K562 (cell line): ENCODE results near the gene IGSF9. TPM values are rescaled to one million over a fixed set of nuclear protein-coding genes. Genes with fewer than 3 reads are reported as not detected.

Experiments
- ATAC-seq: fragments of 200-7000 bp; cut with Tn5 transposase; 3 replicates; pipeline ENCODE4 v1.9.1; 2020; ENCODE audit warnings: moderate library complexity
- BruUV-seq: library from RNA; stranded (reverse); fragments of 400-500 nt; replicated peaks from 2 replicates; lab custom pipeline; 2021; lab: Mats Ljungman, UMichigan
- CTCF ChIA-PET: fragments of 300-600 bp; formaldehyde crosslinking; extraction: SDS; loops from one replicate; lab custom pipeline; 2021; ENCODE audit warnings: low intra/inter-chr PET ratio; lab: Yijun Ruan, JAX
- POLR2A ChIA-PET: fragments of 300-600, 350-650 bp; sonication (Branson Sonifier 250); formaldehyde crosslinking; extraction: SDS; loops from one replicate; lab custom pipeline; 2021; ENCODE audit warnings: antibody characterized with exemption, inconsistent platforms; lab: Yijun Ruan, JAX
- DNase-seq, 4 experiments: peaks; one replicate each; pipeline versions ENCODE4 v3.0.0 to v3.0.0-alpha.2; 2011 to 2018; ENCODE audit warnings: low spot score in 3 of 4, mixed read lengths in 3 of 4; ENCODE audit errors: extremely low read depth in 1 of 4
- FAIRE-seq: peaks from 2 replicates; lab custom pipeline; 2011; peaks lifted over from hg19 to GRCh38; lab: Jason Lieb, UNC
- H2AFZ ChIP-seq: 2 replicates; pipeline ENCODE4 v1.6.0; 2011; ENCODE audit warnings: low read depth, low read length, control low read depth, inconsistent platforms
- H3K27ac ChIP-seq: fragments of 200-600 bp; 3 replicates; pipeline ENCODE4 v1.8.0; 2011; ENCODE audit warnings: low read depth, mild to moderate bottlenecking, control low read depth, inconsistent platforms, low read length, moderate library complexity, mixed read lengths; ENCODE audit errors: extremely low read depth
- H3K27me3 ChIP-seq, 2 experiments: fragments of 300-600 bp in 1 of 2; 2 replicates in 1 of 2; 3 replicates in 1 of 2; pipeline versions ENCODE4 v1.6.0 to v1.8.0; 2011; ENCODE audit warnings: inconsistent platforms in 2 of 2, low read length in 2 of 2, mild to moderate bottlenecking in 1 of 2, mixed read lengths in 1 of 2, moderate library complexity in 1 of 2; ENCODE audit not compliant: control insufficient read depth in 2 of 2, insufficient read depth in 2 of 2
- H3K36me3 ChIP-seq: fragments of 300-600 bp; 3 replicates; pipeline ENCODE4 v1.8.0; 2011; ENCODE audit warnings: mild to moderate bottlenecking, low read length, inconsistent platforms; ENCODE audit not compliant: control insufficient read depth, insufficient read depth
- H3K4me1 ChIP-seq, 2 experiments: fragments of 200-600 bp in 1 of 2; replicated peaks in 1 of 2; 2 replicates in 1 of 2; 3 replicates in 1 of 2; pipeline versions ENCODE4 v1.5.1 to v1.8.0; 2011; ENCODE audit warnings: inconsistent platforms in 2 of 2, low read length in 2 of 2, mild to moderate bottlenecking in 1 of 2, mixed read lengths in 1 of 2, moderate library complexity in 1 of 2; ENCODE audit not compliant: control insufficient read depth in 2 of 2, insufficient read depth in 2 of 2
- H3K4me2 ChIP-seq: 2 replicates; pipeline ENCODE4 v1.6.1; 2011; ENCODE audit warnings: low read length, control low read depth, inconsistent platforms, mixed read lengths; ENCODE audit not compliant: insufficient read depth
- H3K4me3 ChIP-seq: fragments of 200-600 bp; sonication (generic), shearing (Covaris generic); 2 replicates; pipeline ENCODE4 v1.5.1; 2016; ENCODE audit warnings: control low read depth, inconsistent platforms
- H3K79me2 ChIP-seq: fragments of 200-600 bp; 3 replicates; pipeline ENCODE4 v1.8.0; 2011; ENCODE audit warnings: low read length, inconsistent platforms; ENCODE audit not compliant: control insufficient read depth, insufficient read depth
- H3K9ac ChIP-seq, 2 experiments: 2 replicates each; pipeline versions ENCODE4 v1.6.0 to v1.6.1; 2011; ENCODE audit warnings: low read depth in 2 of 2, low read length in 2 of 2, control low read depth in 1 of 2, inconsistent platforms in 1 of 2, mild to moderate bottlenecking in 1 of 2, mixed read lengths in 1 of 2; ENCODE audit not compliant: insufficient read depth in 1 of 2
- H3K9me1 ChIP-seq: one replicate; pipeline ENCODE4 v1.6.0; 2011; ENCODE audit warnings: inconsistent platforms, mild to moderate bottlenecking, low read length, moderate library complexity; ENCODE audit not compliant: control insufficient read depth, insufficient read depth
- H3K9me3 ChIP-seq: replicated peaks from 2 replicates; pipeline ENCODE4 v1.5.1; 2011; ENCODE audit warnings: low read depth, low read length, inconsistent platforms; ENCODE audit not compliant: control insufficient read depth, insufficient read depth
- H4K20me1 ChIP-seq: replicated peaks from 2 replicates; pipeline ENCODE4 v1.6.1; 2011; ENCODE audit warnings: low read length, inconsistent platforms, mixed read lengths; ENCODE audit not compliant: control insufficient read depth, insufficient read depth
- BHLHE40 ChIP-seq: IDR thresholded peaks from 2 replicates; pipeline ENCODE4 v1.6.1; 2011; ENCODE audit warnings: low read length, improper control_type of control experiment
- PML ChIP-seq: IDR thresholded peaks from 2 replicates; pipeline ENCODE4 v1.6.1; 2012; ENCODE audit warnings: low read length, inconsistent platforms
- POLR2A ChIP-seq: fragments of 450-650 bp; conservative IDR thresholded peaks from 2 replicates; pipeline ENCODE4 v1.6.1; 2016
- POLR2AphosphoS2 ChIP-seq: IDR thresholded peaks from 2 replicates; pipeline ENCODE4 v1.6.1; 2012; ENCODE audit warnings: low read length, improper control_type of control experiment
- POLR2AphosphoS5 ChIP-seq: IDR thresholded peaks from 2 replicates; pipeline ENCODE4 v1.6.1; 2011; ENCODE audit warnings: mild to moderate bottlenecking, low read depth, low read length, moderate library complexity; ENCODE audit not compliant: control insufficient read depth, insufficient read depth
- SUPT5H ChIP-seq: fragments of 450-650 bp; IDR thresholded peaks from 2 replicates; pipeline ENCODE4 v1.6.1; 2016
- WGBS: fragments of 100-300 bp; shearing (Covaris generic); methylation state at CpG from one replicate; pipeline ENCODE4 v1.1.6; 2016; ENCODE audit warnings: low coverage, mixed read lengths; ENCODE audit not compliant: insufficient coverage; ENCODE audit errors: missing lambda C conversion rate; 5-methylcytosine and 5-hydroxymethylcytosine counted together
- in situ Hi-C: fragments of 300-500 bp; cut with MboI; formaldehyde crosslinking; loops from 4 replicates; pipeline ENCODE4 v1.15.0; 2018; ENCODE audit warnings: inconsistent platforms, mixed read lengths
- intact Hi-C: fragments of 100-400 bp; cut with micrococcal nuclease; formaldehyde crosslinking; loops from 2 replicates; pipeline ENCODE4 v1.14.2; 2022
- polyA plus RNA-seq, 8 experiments: library from polyadenylated mRNA; depleted of rRNA in 4 of 8; stranded (reverse) in 5 of 8; unstranded in 3 of 8; fragments of >200 nt; fragmentation: Nextera tagmentation in 2 of 8; fragmentation: Illumina TruSeq in 1 of 8; extraction: Ambion mirVana in 2 of 8; extraction: Trizol in 1 of 8; gene quantifications; 2 replicates each; pipeline versions ENCODE4 v1.2.1 to v1.2.3, GENCODE V29; 2011 to 2014; ENCODE audit warnings: inconsistent platforms in 1 of 8, missing spikeins in 1 of 8
- total RNA-seq, 7 experiments: library from RNA; depleted of rRNA in 6 of 7; stranded (reverse); fragments of >200 nt in 6 of 7; fragmentation: Illumina TruSeq in 2 of 7; extraction: Trizol in 2 of 7; gene quantifications; 2 replicates each; pipeline versions ENCODE4 v1.2.1 to v1.2.3, GENCODE V29; 2011 to 2021; ENCODE audit warnings: low replicate concordance in 1 of 7
- TF ChIP-seq, protein P1 (sequence below): sonication (generic); formaldehyde crosslinking; IDR thresholded peaks from 2 replicates; pipeline ENCODE4 v1.8.1; 2023; ENCODE audit warnings: mild to moderate bottlenecking, missing genetic modification reagents

The IGSF9 gene
- total and polyA plus RNA-seq, 9 of the 15 experiments (the other 6 are each of a cell fraction or from before 2014, with no cell fraction given): 0.03 to 0.29 (median 0.07) TPM; not detected in 1

DNA sequence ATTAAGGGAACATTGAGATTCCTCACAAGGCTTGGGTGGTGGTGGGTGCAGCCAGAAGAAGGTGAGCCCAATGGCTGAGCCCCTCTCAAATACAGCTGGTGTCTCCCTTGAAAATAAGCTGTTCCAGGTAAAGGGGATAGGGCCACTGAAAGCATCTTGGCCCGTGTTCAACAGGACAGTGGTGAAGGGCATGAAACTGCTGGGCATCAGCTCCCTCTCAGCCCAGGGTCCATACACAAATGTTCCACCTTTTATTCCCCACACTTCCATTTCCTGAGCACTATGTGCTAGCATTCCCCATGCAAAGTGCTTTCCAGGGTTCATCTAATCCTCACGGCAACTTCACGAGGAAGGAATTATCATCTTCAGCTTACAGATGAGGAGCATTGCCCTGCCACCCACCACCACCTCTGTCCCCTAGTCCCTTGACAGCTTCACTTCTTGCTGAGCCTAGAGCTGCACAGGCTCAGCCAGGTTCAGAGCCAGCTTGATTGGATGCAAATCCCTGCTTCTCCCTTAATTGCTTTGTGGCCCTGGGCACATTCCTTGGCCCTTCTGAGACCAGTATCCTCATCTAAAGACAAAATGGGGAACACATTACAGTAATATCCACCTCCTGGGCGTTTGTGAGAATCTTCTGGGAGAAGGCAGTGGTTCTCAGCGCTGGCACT is 29.7 kb downstream of the IGSF9 start:
- H3K4me2 ChIP-seq: no peak overlapping the region
- H3K9ac ChIP-seq: no peak overlapping the region
- no peak overlapping the region for H2AFZ ChIP-seq
- no TSS peak for BruUV-seq
- ChIA-PET POLR2A (interaction anchor here (0.6 to 4.1 kb wide), 9 partner anchors 8 to 749 kb away, joined by 3 to 35 read pairs (median 5); partner anchors contain the start of gene TAGLN2), CTCF (no interaction called here)
- no peak overlapping the region for H3K4me3 ChIP-seq
- TF ChIP-seq POLR2A: peak; percentile 36; the same call in 1 of the 2 replicates
- no peak for TF ChIP-seq BHLHE40
- TF ChIP-seq, protein P1, sequence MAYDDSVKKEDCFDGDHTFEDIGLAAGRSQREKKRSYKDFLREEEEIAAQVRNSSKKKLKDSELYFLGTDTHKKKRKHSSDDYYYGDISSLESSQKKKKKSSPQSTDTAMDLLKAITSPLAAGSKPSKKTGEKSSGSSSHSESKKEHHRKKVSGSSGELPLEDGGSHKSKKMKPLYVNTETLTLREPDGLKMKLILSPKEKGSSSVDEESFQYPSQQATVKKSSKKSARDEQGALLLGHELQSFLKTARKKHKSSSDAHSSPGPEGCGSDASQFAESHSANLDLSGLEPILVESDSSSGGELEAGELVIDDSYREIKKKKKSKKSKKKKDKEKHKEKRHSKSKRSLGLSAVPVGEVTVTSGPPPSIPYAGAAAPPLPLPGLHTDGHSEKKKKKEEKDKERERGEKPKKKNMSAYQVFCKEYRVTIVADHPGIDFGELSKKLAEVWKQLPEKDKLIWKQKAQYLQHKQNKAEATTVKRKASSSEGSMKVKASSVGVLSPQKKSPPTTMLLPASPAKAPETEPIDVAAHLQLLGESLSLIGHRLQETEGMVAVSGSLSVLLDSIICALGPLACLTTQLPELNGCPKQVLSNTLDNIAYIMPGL (CRISPR knock-in tag): no peak
- TF ChIP-seq POLR2AphosphoS5: peak; percentile 54
- TF ChIP-seq SUPT5H: 0 out of 2 replicates have a peak, but pooled peaks have one; percentile 41
- peak; percentile 44; the same call in 1 of the 2 replicates for TF ChIP-seq PML
- peak; percentile 59; the same call in 1 of the 2 replicates for TF ChIP-seq POLR2AphosphoS2
- DNase-seq: no peak
- ATAC-seq: peak; percentile 12
- H3K79me2 ChIP-seq: peaks cover 13% of the 10 kb centered on the region
- H3K36me3 ChIP-seq: peaks cover 47% of the 10 kb centered on the region
- no peaks in the 10 kb centered on the region for H3K27me3 ChIP-seq
- H4K20me1 ChIP-seq: peaks cover 8% of the 10 kb centered on the region
- in situ Hi-C loops (no loop called here), intact Hi-C loops (no loop called here)
- H3K27ac ChIP-seq: no peak overlapping the region
- peaks cover 9 to 14% of the 10 kb centered on the region in 2 experiments for H3K4me1 ChIP-seq
- H3K9me3 ChIP-seq: no peaks in the 10 kb centered on the region
- no peak for FAIRE-seq
- peaks cover 3% of the 10 kb centered on the region for H3K9me1 ChIP-seq
- 64% methylated on average over 5 of the region's 5 CpGs for WGBS
